LNCAP (cell line): ENCODE data around the gene PLA2G5.

Experiments
- TF ChIP-seq, protein P1 (sequence below): fragments of 450-650 bp; IDR thresholded peaks from 2 replicates; pipeline ENCODE4 v1.5.1; 2017; ENCODE audit warnings: mild to moderate bottlenecking

PLA2G5 gene

DNA sequence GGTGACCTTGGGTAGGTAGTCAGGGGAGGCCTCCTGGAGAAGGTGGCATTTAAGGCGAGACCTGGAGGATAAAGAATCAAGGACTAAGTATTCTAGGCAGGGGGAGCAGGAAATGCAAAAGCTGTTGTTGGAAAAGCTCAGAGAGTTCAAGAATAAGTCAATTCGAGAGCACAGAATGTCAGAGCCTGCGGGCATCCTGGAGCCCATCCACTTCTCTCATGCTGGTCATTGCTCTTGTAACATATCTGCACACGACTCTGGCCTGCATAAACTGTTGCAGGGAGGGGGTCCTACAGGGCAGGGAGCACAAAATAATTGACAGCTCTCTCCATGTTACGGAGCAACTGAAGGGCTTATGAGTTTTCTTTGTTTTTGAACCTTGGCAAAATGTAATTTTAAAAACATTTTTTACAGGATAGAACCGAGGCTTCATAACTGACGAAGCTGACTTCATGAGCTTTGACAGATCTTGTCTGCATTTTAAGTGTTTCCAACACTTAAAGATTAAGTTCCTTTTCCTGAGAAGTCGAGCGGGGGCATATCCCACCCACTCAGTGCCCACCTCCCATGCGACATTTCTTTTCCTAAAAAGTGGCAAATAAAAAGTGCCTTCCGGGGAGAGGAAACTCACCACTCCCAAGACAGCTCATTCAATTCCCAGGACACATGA lies 4.2 kb downstream of the PLA2G5 start:
- TF ChIP-seq, protein P1, sequence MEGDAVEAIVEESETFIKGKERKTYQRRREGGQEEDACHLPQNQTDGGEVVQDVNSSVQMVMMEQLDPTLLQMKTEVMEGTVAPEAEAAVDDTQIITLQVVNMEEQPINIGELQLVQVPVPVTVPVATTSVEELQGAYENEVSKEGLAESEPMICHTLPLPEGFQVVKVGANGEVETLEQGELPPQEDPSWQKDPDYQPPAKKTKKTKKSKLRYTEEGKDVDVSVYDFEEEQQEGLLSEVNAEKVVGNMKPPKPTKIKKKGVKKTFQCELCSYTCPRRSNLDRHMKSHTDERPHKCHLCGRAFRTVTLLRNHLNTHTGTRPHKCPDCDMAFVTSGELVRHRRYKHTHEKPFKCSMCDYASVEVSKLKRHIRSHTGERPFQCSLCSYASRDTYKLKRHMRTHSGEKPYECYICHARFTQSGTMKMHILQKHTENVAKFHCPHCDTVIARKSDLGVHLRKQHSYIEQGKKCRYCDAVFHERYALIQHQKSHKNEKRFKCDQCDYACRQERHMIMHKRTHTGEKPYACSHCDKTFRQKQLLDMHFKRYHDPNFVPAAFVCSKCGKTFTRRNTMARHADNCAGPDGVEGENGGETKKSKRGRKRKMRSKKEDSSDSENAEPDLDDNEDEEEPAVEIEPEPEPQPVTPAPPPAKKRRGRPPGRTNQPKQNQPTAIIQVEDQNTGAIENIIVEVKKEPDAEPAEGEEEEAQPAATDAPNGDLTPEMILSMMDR: no peak

DNA sequence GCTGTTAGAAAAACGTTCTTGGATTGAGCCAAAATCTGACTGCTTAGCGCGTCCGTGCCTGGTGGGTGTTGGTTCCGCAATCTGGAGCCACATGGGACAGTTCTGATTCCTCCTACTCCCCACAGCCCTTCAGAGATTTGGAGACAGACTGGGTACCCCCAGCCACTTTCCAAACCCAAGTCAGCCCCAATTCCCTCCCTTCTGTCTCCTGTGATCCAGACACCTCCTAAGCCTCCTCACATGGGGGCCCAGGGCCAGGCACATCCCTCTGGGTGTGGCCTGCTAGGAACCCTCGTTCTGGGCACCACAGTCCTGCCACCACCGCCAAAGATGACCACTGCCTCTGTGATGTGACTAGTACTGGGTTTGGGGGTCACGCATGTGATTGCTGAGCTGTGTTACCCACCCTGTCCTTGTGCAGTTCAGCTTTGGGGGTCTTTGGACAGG lies 4.8 kb downstream of the PLA2G5 start:
- TF ChIP-seq, protein P1: no peak

DNA sequence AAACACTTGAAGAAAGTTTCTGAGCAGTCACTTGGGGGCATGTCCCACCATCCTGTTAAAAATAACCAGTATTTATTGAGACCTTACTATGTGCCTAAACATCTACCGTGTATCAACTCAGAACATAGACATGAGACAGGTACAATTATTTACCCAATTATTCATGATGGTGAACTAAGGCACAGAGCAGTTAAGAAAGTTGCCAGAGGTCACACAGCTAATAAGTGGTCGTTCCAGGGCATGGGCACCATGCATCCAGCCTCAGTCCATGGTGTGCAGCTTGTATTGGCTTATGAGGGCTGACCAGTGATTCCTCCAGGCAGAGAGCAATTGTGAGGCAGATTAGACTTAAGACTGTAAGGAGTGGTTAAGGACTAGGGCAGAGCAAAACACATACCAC lies 5.4 kb downstream of the PLA2G5 start:
- TF ChIP-seq, protein P1: no peak

DNA sequence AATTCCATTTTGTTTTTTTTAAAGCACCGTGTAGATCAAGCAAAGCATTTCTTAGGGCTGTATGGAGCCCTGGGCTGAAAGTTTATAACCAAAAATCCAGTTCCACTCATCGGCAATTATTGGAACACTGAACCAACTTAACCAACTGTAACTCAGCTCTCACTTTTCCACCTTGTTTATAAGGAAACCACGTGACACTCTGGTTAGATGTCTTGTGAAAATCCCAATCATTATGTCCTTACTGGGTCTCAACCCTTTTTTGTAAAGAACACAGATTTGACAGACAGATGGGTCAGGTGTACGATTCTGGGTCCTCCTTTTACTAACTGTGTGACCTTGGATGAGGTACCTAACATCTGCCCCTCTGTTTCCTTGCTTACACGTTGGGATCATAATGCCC lies 6.2 kb downstream of the PLA2G5 start:
- TF ChIP-seq, protein P1: no peak

DNA sequence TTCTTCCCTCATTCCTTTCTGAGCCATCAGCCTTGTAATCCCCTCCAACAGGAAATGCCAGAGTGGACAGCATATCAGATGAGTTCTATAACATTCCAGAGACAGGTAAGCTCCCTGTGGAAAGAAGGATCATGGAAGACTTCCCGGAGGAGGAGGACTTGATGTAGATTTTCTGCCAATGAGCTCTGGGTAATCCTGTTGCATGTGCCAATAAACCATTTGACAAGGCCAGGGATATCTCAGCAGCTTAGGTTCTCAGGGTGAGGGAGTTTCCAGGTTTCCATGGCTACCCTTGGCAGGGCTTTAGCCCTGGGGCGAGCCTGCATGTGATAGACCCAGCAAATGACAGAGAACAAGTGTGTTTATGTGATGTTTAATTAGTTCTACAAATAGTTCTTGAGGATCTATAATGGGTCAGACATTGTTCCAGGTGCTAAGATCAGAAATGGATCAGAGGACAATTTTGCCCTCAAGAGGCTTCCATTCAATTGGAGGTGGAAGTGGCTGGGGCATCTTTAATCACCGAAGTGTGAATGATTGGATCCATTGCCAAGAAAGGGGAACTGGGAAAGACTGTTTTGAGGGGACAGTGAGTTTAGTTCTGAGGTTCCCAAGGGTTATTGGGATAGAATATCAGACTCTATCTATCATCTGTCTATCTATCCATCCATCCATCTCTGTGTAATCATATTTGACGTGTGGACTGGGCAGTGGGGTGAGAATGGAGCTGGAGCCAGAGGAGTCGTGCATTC lies 6.9 kb downstream of the PLA2G5 start:
- TF ChIP-seq, protein P1: no peak

DNA sequence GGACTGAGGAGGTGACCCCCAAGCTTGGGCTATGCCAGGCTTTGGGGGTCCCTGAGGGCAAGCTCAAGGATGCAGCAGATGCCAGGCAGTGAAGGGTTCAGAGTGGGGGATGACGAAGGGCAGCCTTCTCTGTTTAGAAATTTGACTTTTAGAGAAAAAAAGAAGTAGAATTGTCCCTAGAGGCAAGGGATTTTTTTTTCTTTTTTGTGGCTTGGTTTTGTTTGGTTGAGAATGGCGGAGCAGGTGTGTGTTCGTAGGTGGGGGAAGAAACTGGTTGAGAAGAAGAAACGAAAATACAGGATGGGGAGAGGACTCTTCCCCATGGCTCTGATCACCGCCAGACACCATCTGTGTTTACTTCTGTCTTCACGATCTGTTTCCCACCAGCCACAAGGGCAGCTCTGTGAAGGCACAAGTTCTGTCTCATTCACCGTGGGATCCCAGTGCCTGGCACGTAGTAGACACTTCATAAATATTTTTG lies 8.2 kb downstream of the PLA2G5 start:
- TF ChIP-seq, protein P1: no peak

DNA sequence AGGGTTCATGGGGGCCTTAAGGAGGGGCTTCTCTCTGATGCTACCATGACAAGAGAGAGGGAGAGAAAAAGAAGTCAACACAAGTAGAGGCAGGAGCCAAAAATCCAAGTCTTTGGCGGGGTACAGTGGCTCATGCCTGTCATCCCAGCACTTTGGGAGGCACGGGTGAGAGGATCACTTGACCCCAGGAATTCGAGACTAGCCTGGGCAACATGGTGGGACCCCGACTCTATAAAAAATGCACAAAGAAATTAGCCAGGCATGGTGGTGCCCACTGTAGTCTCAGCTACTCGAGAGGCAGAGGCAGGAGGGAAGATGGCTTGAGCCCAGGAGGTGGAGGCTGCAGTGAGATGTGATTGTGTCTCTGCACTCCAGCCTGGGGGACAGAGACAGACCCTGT lies 8.7 kb downstream of the PLA2G5 start:
- TF ChIP-seq, protein P1: no peak
